Measurements from ENCODE around the gene ANKFN1.

The ANKFN1 gene

DNA sequence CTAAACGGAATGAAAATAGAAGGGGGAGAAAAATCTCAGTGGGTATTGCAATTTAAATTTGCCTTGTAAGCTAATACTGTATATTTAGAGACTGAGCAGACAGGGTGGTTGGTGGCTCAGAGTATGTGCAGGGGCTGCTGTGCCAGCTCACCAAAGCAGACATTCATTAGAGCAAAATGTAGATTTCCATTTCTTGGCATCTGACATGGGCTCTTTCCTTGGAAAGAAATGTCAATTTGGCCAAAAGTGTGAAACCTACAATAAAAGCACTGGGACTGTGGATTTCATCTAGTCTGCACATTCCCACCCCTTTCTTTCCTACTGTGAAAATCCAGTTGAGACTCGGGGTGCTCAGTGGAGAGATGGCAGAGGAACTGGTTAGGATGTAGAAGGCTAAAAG lies 295.1 kb downstream of the ANKFN1 start:
- DNase-seq, result no peak

DNA sequence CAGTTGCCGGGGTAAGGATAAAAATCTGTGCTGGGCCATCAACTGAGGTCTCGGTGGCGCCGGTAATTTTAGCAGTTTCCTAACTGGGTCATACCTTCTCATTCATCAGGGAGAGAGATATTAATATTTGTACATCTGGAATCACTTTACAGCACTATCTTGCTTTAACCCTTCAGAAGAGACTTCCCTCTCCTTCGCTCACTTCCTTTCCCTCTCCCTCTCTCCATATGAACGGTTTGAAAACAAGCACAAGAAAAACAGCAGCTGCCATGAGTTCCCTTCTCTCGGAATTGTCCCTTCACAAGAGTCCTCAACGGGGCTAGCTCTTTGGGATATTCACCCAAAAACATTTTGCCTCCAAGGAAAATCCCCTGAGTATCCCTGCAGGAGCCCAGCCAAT lies 295.9 kb downstream of the ANKFN1 start:
- DNase-seq, result no peak

DNA sequence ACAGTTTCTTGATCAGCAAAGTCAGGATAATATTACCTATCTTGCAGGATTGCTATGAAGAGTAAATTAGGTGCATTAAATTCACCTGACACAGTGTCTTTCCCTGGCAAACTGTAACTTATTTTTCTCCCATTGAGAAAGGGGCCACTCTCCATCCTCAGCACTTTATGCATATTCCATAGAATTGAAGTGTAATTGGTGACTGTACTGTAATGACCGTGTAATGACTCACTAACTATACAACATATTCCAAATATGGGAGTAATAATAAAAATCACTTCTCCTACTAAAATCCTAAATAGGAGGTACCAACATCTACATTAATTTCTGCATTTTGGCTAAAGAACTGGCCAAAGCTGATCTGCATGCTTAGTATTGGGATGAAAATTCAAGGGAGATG lies 298.4 kb downstream of the ANKFN1 start:
- DNase-seq, result no peak

DNA sequence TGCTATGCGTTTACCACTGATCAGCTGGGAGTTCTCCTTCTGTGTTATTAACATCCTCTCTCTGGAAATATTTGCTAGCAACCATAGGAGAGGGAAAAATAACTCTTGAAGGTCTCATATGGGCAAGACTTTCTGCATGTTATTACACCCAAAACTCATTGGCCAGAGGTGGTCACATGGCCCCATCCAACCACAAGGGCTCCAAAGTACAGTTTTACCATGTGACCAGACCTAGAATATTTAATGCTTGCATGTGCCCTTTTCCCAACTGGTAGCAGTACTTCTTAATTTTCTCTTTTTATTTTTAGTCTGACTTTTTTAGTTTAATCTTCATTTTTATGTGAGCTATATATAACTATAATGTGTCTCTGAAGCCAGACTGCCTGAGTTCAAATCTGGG lies 299.2 kb downstream of the ANKFN1 start:
- no peak for DNase-seq

DNA sequence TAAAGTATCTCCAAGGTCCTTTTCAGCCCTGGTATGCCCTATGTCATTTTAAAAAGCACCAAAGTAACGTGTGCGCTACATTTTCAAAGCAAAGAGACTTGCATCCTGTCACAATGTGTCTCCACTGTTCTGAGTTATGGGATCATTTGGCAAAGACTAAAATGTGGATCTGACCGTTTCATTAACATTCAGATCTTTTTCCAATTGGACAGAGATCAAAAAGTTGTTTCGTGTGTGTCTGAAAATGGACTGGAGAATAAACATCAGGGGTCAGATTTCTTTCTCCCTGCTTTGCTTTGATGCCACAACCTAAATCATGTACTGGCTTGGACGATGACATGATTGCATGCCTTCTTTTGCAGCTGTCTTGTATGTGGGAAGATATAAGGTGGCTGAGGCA lies 304.2 kb downstream of the ANKFN1 start:
- no peak for DNase-seq

DNA sequence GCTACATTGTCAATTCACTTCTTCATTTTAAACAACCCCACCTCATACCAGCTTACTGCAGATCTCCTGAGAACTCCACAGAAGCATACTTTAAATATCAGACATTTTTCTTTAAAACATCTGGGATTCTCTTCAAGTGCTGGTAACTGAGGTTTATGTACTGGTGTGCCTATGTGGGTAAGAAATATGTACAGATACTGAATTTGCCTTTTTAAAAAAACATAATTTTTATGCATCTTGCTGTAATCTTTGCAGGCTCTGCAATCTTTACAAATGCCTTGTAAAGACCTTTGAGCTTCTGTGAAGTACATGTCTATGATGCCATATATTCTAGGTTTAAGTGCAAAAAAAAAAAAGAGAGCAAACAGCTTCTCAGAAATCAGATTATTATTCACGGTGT lies 312.6 kb downstream of the ANKFN1 start:
- DNase-seq, result no peak

DNA sequence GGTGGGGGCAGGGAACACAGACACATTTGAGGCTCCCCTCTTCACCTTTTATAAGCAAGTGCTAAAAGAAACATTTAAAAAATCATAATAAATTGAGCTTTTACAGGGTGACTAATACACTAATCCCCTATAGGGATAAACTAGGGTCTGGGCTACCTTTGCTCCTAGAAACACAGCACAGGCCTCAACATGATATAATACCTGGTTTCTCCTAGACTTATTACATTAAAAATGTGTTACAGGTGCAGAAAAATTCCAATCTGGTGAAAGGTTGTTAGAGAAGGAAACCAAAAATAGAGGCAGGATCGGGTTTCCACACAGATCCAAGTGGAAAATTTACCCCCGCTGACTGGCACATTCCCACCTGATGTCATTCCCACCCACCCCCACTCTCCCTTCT lies 315.6 kb downstream of the ANKFN1 start:
- DNase-seq, result no peak

DNA sequence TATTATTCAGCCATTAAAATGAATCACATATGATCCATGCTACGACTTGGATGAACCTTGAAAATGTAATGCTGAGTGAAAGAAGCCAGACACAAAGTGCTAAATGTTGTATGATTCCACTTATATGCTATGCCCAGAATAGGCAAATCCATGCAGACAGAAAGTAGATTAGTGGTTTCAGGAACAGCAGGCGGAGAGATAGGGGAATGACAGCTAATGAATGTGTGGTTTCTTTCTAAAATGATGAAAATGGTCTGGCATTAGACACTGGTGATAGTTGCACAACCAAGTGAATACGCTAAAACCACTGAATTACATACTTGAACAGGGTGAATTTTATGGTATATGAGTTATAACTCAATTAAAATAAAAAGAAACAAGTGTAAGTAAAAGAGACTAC lies 318.4 kb downstream of the ANKFN1 start:
- DNase-seq, result no peak

DNA sequence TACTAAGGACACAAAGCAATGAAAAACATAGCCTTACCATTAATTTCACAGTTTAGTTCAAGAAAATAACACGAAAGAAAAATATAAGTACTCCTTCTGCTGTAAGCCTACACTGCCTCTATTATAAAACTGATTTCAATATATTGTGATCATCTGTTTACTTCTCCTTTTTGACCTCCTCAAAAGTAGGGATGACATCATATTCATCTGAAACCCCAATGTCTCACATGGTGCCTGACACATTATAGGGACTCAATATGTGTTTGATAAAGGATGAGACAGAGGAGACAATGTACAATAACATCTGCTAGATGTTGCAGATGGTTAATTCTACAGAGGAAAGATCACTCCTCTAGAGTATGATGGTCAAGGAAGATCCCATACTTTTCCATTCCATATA lies 321.8 kb downstream of the ANKFN1 start:
- DNase-seq, result no peak

DNA sequence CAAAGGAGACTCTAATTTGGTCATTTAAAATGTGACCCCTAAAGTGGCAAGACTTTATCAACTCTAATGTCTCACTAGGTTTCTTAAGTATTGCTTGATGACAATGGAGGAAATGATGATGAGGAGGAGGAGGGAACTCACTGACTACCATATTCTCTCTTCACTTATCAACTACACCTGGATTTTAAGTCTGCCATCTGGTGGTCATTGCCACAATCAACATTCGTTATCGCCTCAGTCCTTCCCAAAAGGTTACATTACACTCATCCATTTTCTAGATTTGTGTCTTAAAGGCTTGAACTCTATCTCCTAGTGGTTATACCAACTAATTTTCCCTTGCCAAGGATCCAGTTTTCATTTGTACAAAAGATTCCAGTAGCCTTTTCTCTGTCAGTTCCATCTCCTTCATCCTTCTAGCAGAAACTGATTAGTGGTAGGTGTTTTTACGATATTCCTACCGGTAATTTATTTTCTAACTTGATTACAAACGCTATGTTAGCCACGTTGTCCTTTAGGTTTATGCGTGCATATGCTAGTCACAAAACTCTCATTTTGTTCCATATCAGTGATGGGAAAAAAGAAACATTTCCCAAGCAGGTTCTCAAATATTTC lies 325.7 kb downstream of the ANKFN1 start:
- DNase-seq, result no peak

DNA sequence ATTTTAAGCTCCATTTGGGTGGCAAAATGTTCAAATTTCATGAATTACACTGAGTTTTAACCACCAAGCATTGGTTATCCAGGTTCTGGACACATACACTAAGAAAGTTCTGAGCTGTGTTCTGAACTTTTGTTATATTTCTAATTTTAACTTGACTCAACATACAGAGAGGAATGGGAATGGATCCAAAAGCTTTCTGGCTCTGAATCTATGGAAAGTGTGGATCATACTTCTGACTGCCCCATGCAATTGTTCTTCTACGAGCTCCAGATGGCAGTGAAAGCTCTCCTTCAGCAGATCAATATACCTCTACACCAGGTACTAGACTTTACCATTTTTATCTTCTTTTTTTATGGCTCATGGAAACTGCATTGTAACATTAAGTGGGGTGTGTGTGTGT lies 327.2 kb downstream of the ANKFN1 start:
- no peak for DNase-seq

DNA sequence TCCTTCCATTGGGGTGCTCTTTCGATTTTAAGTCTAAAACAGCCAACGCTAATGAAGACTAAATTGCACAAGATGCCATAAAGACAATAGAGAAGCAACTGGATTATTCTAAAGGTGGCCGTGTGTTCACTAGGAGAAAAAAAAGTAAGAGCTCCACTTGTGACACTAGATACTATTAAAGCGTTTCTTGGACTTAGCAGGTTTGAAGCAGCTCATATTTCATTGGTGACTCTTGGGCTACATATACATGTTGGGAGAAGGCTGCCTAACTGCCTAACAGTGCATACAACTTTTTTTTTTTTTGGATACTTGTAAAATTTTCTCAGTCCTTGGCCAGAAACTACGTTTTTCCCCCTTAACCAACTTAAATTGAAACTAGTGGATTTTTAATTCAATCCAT lies 328.4 kb downstream of the ANKFN1 start:
- DNase-seq, result no peak

DNA sequence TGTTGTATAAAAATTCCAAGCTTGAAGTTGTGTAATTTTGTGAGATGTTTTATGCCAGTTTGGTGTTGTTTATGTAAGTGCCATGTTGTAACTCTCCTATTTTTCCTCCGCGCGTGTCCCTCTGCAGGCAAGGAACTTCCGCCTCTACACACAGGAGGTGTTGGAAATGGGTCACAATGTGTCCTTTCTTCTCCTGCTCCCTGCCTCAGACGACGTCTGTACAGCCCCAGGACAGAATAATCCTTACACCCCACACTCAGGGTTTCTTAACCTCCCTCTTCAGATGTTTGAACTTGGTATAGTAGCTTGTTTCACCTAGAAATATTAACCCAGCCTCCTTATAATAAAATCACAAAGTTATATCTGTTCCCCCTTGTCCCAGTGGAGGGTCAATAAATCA lies 329.0 kb downstream of the ANKFN1 start:
- DNase-seq, result no peak

DNA sequence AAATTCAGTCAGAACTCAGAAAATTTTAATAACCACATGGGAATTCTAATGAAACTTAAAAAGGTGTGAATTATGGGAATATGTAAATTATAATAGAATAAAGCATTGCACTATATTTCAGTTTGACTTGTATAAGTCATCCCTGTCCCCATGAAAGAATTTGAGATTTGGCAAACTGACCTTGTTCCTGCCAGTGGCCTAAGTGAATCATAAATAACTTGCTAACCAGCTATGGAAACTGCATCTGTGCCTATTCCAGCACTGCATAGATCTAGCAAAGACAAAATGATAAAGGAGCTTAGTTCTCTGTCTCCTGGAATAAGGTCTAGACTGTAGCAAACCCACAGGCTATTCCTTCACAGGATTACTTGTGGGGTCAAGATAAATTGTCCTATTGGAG lies 333.5 kb downstream of the ANKFN1 start:
- no peak for DNase-seq

DNA sequence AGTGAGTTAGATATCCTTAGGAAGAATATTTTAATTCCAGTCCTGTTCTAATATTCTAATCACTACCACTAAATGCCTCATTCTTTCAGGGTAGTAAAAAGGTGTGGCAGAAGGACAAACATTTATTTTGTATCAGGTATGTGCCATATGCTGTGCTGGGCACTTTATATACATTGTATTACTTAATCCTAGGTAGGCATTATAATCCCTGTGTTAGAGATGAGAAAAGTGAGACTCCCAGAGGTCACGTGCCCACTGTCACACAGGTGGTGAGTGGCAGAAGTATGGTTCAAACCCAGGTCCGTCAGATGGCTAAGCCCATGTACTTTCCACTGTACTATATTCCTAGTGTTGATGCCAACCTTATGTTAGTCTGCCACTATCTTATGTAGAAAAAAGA lies 335.5 kb downstream of the ANKFN1 start:
- no peak for DNase-seq

DNA sequence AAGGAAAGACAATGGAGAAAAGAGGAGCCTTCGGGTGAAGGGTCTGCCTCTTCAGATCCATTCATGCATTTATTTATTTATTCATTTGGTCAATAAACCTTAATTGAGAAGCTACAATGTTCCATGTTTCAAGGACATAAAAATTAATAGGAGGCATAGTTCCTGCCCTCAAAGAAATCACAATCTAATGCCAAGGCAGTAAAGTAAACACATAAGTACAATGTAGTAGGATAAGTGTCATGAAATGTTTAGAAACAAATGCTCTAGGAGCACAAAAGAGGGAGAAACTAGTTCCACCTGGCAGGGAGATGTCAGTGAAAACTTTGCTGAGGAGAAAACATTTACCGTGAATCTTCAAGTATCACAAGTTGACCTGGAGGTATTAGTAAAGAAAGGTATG lies 336.7 kb downstream of the ANKFN1 start:
- DNase-seq, result no peak

DNA sequence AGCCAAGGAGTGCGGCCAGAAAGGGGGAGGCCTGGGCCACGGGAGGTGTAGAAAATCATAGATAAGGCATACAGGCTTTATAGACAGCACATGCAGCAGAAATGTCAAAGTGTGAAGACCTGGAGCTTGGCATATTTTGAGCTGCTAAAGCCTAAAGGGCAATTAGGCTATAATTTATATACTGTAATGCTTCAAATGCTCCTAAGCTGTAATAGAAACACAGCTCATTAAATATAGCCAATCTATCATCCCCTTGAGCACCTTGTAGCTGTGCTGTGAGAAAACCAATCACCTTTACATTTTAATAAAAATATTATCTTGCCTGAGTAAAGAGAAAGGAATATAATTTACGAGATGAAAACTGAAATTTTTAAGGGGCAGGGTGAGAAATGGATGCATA lies 342.3 kb downstream of the ANKFN1 start:
- DNase-seq, result no peak

DNA sequence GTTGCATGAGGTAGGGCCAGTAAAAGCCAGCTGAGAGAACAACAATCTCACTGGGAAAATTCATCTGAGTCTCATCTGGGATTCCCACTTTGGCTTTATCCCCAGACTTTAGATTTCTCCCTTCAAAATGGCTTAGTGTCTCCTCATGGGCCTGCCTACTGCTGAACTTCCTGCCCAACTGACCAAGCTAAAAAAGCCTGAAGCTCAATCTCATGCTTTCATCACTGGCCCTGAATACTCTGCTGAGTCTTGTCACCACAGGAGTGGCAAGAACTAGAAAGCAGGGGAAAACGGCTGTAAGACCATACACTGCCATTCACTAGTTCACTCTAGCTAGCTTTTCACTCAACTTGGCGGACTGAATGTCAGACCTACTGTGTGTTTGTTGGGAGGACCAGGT lies 343.9 kb downstream of the ANKFN1 start:
- no peak for DNase-seq

DNA sequence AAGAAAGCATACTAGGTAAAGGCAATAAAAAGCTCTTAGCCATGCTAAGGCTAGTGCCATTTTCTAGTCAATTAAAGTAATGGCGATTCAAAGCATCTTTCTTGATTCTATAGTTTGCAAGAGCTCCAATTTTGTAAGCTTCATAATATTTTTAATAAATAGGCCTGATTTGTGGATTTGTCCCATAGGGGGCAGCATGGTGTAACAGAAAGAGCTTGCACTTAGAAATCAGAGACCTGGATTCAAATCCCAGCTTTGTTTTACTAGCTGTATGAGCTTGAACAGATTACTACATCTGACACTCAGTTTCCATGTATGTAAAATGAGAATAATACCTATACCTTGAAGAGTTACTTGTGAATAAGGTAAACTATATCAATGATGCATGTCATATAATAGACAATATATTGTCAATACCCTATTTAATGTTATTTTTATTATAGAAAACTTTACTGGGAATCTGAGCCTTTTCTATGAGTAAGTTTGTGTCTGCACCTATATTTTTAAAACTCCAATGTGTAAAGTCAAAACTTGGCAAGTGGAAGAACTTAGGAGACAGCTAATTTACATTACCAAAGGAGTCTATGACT lies 346.6 kb downstream of the ANKFN1 start:
- DNase-seq, result no peak

DNA sequence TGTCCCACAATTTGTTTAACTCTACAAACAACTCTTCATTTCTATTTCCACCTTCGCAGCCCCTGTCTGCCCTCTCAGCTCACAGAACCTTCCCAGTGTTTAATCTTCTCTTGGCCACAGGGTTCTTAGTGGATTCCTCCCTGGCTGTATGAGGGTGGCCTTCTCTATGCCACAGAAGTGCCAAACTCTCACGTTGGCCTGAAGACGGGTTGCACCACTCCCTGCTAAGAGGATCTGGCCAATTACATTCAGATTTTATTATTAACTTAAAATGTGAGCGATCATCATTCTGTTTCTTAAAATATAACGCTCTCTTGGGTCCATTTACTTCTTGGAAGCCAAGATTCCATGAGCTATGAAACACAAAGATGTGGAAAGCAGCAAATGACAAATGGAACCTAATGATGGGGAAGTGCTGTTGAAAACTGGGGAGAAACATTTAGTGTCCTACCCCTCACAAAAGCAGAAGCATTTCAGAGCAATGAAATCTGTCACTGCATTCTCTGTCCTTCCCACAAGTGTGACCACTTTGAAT lies 348.9 kb downstream of the ANKFN1 start:
- no peak for DNase-seq

DNA sequence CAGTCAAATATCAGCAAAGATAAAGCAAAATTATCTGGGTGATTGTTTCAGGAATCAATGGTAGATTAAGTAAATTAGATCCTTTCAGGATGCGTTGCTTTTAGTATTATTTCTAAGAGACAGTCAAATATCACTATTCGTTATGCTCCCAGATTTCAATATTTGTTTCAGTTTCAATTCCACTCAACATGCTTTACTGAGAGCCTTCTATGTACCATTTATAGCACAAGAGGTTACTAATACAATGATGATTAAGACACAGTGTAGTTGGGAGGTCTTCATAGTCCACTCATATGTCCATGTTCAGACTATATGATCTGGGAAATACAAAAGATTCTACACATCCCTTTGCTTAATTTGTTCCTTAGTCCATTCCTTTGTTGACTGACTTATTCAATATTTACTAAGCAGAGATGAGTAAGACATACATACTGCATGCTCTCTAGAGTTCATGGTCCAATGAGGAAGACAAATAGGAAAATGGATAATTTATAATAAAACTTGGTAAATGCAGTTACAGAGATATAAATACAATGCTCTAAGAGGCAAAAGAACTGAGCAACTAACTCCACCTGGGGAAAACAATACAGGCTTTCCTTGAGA lies 352.0 kb downstream of the ANKFN1 start:
- DNase-seq, result no peak

DNA sequence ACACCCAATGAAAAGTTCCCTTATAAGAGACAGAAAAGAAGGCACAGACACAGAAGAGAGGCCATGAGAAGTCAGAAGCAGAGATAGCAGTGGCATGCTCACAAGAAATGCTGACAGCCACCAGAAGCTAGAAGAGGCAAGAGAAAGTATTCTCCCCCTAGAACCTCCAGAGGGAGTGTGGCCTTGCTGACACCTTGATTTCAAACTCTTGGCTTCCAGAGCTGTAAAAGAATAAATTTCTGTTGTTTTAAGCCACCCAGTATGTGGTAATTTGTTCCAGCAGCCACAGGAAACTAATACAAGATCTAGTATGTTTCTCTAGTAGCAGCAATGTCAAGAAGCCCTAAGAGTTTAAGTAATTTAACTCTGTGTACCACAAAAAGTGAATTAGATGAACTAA lies 353.1 kb downstream of the ANKFN1 start:
- DNase-seq, result no peak

DNA sequence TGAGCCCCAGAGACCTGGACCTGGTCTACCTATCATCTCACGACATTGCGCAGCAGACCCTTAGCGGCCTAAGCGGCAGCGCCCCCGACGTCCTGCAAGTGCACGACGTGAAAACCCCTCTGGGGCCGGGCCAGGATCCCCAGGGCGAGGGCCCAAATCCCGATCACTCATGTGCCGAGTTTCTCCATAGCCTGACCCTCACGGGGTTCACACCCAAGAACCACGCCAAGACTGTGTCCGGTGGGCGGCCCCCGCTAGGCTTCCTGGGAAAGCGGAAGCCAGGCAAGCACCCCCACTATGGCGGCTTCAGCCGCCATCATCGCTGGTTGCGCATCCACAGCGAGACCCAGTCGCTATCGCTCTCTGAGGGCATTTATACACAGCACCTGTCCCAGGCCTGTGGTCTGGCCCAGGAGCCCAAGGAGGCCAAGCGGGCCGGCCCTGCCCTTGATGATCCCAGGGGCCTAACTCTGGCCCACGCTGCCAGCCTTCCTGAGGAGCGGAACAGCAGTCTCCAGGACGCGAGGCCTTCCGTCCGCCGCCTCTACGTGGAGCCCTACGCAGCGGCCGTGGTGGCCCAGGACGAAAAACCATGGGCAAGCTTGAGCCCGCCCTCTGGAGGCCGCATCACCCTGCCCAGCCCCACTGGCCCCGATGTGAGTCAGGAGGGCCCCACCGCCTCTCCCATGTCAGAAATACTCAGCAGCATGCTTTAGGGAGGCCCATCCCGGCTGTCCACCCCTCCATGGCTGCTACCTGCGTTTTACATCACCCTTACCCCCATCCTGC lies 357.5 kb downstream of the ANKFN1 start:
- DNase-seq, result no peak

DNA sequence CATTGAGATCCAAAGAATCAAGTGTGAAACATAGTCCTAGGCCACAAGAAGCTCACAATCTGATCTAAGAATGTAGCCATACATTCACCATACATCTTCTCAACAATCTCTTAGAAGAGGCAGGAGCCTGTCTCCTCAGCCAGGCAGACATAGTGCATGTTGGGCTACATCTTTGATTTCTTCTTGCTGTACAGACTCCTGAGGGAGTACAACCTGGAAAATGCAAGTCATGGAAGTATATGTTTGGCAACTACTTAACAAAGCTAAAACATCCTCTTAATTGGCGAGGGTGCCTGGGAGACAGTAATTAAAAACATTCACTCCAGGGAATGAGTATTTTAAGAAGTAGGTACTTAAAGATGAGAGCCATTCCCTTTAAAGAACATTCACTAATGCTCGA lies 361.0 kb downstream of the ANKFN1 start:
- DNase-seq, result no peak

Data from NCI-H2081 treated with DMSO at 0.1 percent for 48 hours (cell line).